Measurements from ENCODE around the gene EPB41L4B. TPM values are rescaled to one million over a fixed set of nuclear protein-coding genes. Genes with fewer than 3 reads are reported as not detected.
A peak's percentile ranks its signal among the peaks of the same experiment; 100 is the strongest.

Gene EPB41L4B
- total and polyA plus RNA-seq, 2 of the 13 experiments (the other 11 are each of a cell fraction or from before 2014, with no cell fraction given), result 17.6 to 22.1 TPM

- TF ChIP-seq ZNF275 (CRISPR knock-in tag; IDR thresholded peaks at IDR 0.05; ENCODE audit: borderline replicate concordance) (no peak), ZBTB3 (CRISPR knock-in tag; IDR thresholded peaks at IDR 0.05; ENCODE audit: borderline replicate concordance, low read depth) (peak; percentile 49; the same call in 1 of the 2 replicates), ZNF589 (CRISPR knock-in tag; conservative IDR thresholded peaks at IDR 0.05) (peak; percentile 38), CSRNP2 (CRISPR knock-in tag; conservative IDR thresholded peaks at IDR 0.05; ENCODE audit: low read depth) (no peak), ZNF143 (CRISPR knock-in tag; IDR thresholded peaks at IDR 0.05) (no peak), MTA1 (CRISPR knock-in tag; IDR thresholded peaks at IDR 0.05; ENCODE audit: borderline replicate concordance) (peak; percentile 59; the same call in 1 of the 2 replicates), U2AF2 (IDR thresholded peaks at IDR 0.05; ENCODE audit: low read depth, low read length) (no peak), NCOA5 (CRISPR knock-in tag; IDR thresholded peaks at IDR 0.05) (no peak), SPEN (CRISPR knock-in tag; IDR thresholded peaks at IDR 0.05; ENCODE audit: low read depth) (peak; percentile 49; the same call in 1 of the 2 replicates), ZMYM4 (CRISPR knock-in tag; IDR thresholded peaks at IDR 0.05) (peak; percentile 34; the same call in 1 of the 2 replicates), PHF20 (CRISPR knock-in tag; IDR thresholded peaks at IDR 0.05) (no peak), REPIN1 (CRISPR knock-in tag; IDR thresholded peaks at IDR 0.05; ENCODE audit: borderline replicate concordance, low read depth) (peak; percentile 44; the same call in 1 of the 2 replicates), DMAP1 (CRISPR knock-in tag; IDR thresholded peaks at IDR 0.05) (peak; percentile 73), NKX3-1 (CRISPR knock-in tag; IDR thresholded peaks at IDR 0.05) (no peak), CCAR2 (optimal IDR thresholded peaks at IDR 0.05; ENCODE audit: low read depth, low read length) (no peak), FOSL2 (CRISPR knock-in tag; IDR thresholded peaks at IDR 0.05) (peak; percentile 80), ZBTB42 (CRISPR knock-in tag; IDR thresholded peaks at IDR 0.05) (no peak), ZNF710 (CRISPR knock-in tag; IDR thresholded peaks at IDR 0.05; ENCODE audit: borderline replicate concordance) (peak; percentile 80; the same call in 1 of the 2 replicates), KDM4B (CRISPR knock-in tag; IDR thresholded peaks at IDR 0.05) (peak; percentile 39)
- TF ChIP-seq, protein P1, sequence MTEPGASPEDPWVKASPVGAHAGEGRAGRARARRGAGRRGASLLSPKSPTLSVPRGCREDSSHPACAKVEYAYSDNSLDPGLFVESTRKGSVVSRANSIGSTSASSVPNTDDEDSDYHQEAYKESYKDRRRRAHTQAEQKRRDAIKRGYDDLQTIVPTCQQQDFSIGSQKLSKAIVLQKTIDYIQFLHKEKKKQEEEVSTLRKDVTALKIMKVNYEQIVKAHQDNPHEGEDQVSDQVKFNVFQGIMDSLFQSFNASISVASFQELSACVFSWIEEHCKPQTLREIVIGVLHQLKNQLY (CRISPR knock-in tag; IDR thresholded peaks at IDR 0.05), result peak; percentile 64
- TF ChIP-seq, protein P2, sequence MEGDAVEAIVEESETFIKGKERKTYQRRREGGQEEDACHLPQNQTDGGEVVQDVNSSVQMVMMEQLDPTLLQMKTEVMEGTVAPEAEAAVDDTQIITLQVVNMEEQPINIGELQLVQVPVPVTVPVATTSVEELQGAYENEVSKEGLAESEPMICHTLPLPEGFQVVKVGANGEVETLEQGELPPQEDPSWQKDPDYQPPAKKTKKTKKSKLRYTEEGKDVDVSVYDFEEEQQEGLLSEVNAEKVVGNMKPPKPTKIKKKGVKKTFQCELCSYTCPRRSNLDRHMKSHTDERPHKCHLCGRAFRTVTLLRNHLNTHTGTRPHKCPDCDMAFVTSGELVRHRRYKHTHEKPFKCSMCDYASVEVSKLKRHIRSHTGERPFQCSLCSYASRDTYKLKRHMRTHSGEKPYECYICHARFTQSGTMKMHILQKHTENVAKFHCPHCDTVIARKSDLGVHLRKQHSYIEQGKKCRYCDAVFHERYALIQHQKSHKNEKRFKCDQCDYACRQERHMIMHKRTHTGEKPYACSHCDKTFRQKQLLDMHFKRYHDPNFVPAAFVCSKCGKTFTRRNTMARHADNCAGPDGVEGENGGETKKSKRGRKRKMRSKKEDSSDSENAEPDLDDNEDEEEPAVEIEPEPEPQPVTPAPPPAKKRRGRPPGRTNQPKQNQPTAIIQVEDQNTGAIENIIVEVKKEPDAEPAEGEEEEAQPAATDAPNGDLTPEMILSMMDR (CRISPR knock-in tag; IDR thresholded peaks at IDR 0.05), result no peak
- TF ChIP-seq, protein P3, sequence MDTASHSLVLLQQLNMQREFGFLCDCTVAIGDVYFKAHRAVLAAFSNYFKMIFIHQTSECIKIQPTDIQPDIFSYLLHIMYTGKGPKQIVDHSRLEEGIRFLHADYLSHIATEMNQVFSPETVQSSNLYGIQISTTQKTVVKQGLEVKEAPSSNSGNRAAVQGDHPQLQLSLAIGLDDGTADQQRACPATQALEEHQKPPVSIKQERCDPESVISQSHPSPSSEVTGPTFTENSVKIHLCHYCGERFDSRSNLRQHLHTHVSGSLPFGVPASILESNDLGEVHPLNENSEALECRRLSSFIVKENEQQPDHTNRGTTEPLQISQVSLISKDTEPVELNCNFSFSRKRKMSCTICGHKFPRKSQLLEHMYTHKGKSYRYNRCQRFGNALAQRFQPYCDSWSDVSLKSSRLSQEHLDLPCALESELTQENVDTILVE (CRISPR knock-in tag; IDR thresholded peaks at IDR 0.05), result peak; percentile 80
Observed at GRCh38 chr9:109251080-109251775, 69.6 kb downstream of the EPB41L4B start (continued).

All from HepG2 (cell line).